ENCODE data around the gene ACSM2B.
"Not testable (repeated sequence)": the region's sequence is repeated elsewhere in the genome, so short reads cannot be mapped to it uniquely, and the experiment has no call there.

The ACSM2B gene

DNA sequence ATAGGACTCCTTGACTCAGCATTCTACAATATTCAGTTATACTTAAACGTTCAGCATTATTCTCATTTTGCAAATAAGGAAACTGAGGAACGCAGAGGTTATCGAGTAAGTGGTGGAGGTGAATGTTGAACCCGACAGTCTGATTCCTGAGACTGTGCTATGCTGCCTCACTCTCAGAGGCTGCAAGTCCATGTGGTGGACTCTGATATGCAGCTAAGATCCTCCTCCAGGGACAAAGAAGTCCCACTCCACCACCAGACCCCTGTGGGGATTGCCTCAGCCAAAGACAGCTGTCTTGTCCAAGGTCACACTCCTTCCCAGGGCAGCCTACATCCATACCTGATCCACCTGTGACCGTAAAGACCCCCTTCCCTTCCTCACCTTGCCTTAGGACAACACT is 37.5 kb downstream of the ACSM2B start:
- H3K27ac ChIP-seq (ENCODE audit: low read length), result no peak overlapping the region
- no peaks in the 10 kb centered on the region for H3K27me3 ChIP-seq (ENCODE audit: low read depth, low read length)
- no peaks in the 10 kb centered on the region for H3K9me3 ChIP-seq (ENCODE audit: insufficient read depth, low read length)
- H3K4me3 ChIP-seq (ENCODE audit: low read length), result no peak overlapping the region
- H3K4me2 ChIP-seq (ENCODE audit: low read length), result no peak overlapping the region
- H3K4me1 ChIP-seq (ENCODE audit: low read length), result no peaks in the 10 kb centered on the region
- H3K36me3 ChIP-seq (replicated peaks; ENCODE audit: low read depth, low read length), result no peaks in the 10 kb centered on the region
- no peak overlapping the region for H3K9ac ChIP-seq (ENCODE audit: low read length)
- no peak overlapping the region for H2AFZ ChIP-seq (ENCODE audit: low read depth, low read length)
- H3K79me2 ChIP-seq (ENCODE audit: low read length), result no peaks in the 10 kb centered on the region
- no peak for TF ChIP-seq EZH2phosphoT487 (IDR thresholded peaks at IDR 0.05; ENCODE audit: low read depth)
- TF ChIP-seq, protein P1, sequence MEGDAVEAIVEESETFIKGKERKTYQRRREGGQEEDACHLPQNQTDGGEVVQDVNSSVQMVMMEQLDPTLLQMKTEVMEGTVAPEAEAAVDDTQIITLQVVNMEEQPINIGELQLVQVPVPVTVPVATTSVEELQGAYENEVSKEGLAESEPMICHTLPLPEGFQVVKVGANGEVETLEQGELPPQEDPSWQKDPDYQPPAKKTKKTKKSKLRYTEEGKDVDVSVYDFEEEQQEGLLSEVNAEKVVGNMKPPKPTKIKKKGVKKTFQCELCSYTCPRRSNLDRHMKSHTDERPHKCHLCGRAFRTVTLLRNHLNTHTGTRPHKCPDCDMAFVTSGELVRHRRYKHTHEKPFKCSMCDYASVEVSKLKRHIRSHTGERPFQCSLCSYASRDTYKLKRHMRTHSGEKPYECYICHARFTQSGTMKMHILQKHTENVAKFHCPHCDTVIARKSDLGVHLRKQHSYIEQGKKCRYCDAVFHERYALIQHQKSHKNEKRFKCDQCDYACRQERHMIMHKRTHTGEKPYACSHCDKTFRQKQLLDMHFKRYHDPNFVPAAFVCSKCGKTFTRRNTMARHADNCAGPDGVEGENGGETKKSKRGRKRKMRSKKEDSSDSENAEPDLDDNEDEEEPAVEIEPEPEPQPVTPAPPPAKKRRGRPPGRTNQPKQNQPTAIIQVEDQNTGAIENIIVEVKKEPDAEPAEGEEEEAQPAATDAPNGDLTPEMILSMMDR (IDR thresholded peaks at IDR 0.05; ENCODE audit: low read depth, low read length), result no peak
- H4K20me1 ChIP-seq (ENCODE audit: insufficient read depth, low read length), result no peaks in the 10 kb centered on the region

- TF ChIP-seq, protein P1 (IDR thresholded peaks at IDR 0.05; ENCODE audit: low read depth, low read length), result no peak
- no peak for TF ChIP-seq EZH2phosphoT487 (IDR thresholded peaks at IDR 0.05; ENCODE audit: low read depth)
- Histone ChIP-seq H4K20me1 (ENCODE audit: insufficient read depth, low read length) (no peaks in the 10 kb centered on the region), H3K27ac (ENCODE audit: low read length) (no peak overlapping the region), H3K27me3 (ENCODE audit: low read depth, low read length) (no peaks in the 10 kb centered on the region), H3K9ac (ENCODE audit: low read length) (no peak overlapping the region), H3K4me1 (ENCODE audit: low read length) (no peaks in the 10 kb centered on the region), H3K4me2 (ENCODE audit: low read length) (no peak overlapping the region), H3K9me3 (ENCODE audit: insufficient read depth, low read length) (no peaks in the 10 kb centered on the region), H2AFZ (ENCODE audit: low read depth, low read length) (no peak overlapping the region), H3K79me2 (ENCODE audit: low read length) (no peaks in the 10 kb centered on the region), H3K4me3 (ENCODE audit: low read length) (no peak overlapping the region), H3K36me3 (replicated peaks; ENCODE audit: low read depth, low read length) (no peaks in the 10 kb centered on the region)
Observed at GRCh38 chr16:20538181-20538580, 38.0 kb downstream of the ACSM2B start.

DNA sequence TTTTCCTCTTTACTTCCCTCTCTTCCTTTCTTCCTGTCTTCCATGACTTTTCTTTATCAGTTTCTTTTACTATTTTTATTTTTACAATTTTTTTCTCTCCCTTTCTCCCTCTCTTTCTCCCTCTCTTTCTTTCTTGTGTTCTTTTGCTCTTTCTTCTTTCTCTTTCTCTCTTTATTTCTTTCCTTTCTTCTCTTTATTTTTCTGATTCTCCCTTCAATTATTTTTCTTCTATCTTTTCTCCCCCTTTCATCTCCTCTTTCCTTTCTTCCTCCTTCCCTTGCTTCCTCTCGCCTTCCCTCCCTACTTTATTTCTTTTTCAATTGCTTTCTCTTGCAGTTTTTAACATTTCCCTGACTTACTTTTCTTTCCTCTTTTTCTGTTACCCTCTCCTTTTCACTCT is 39.5 kb downstream of the ACSM2B start:
- not testable (repeated sequence) for H3K79me2 ChIP-seq (ENCODE audit: low read length); H3K4me1 ChIP-seq (ENCODE audit: low read length); H3K9me3 ChIP-seq (ENCODE audit: insufficient read depth, low read length); H3K4me3 ChIP-seq (ENCODE audit: low read length); H3K27me3 ChIP-seq (ENCODE audit: low read depth, low read length); H4K20me1 ChIP-seq (ENCODE audit: insufficient read depth, low read length); H3K36me3 ChIP-seq (replicated peaks; ENCODE audit: low read depth, low read length); H3K27ac ChIP-seq (ENCODE audit: low read length); H3K9ac ChIP-seq (ENCODE audit: low read length); H3K4me2 ChIP-seq (ENCODE audit: low read length); H2AFZ ChIP-seq (ENCODE audit: low read depth, low read length)

- H2AFZ ChIP-seq (ENCODE audit: low read depth, low read length); H3K27me3 ChIP-seq (ENCODE audit: low read depth, low read length): not testable (repeated sequence)
Observed at GRCh38 chr16:20532284-20532792, 43.8 kb downstream of the ACSM2B start.

GRCh38 chr16:20531795-20532194 is 44.4 kb downstream of the ACSM2B start:
- H2AFZ ChIP-seq (ENCODE audit: low read depth, low read length); H3K9me3 ChIP-seq (ENCODE audit: insufficient read depth, low read length); H3K4me1 ChIP-seq (ENCODE audit: low read length); H3K79me2 ChIP-seq (ENCODE audit: low read length); H3K4me2 ChIP-seq (ENCODE audit: low read length); H3K27me3 ChIP-seq (ENCODE audit: low read depth, low read length); H4K20me1 ChIP-seq (ENCODE audit: insufficient read depth, low read length); H3K4me3 ChIP-seq (ENCODE audit: low read length); H3K9ac ChIP-seq (ENCODE audit: low read length); H3K36me3 ChIP-seq (replicated peaks; ENCODE audit: low read depth, low read length); H3K27ac ChIP-seq (ENCODE audit: low read length): not testable (repeated sequence)

More at GRCh38 chr16:20532284-20532792, 43.8 kb downstream of the ACSM2B start:
- H4K20me1 ChIP-seq (ENCODE audit: insufficient read depth, low read length); H3K4me3 ChIP-seq (ENCODE audit: low read length); H3K79me2 ChIP-seq (ENCODE audit: low read length); H3K4me2 ChIP-seq (ENCODE audit: low read length); H3K27ac ChIP-seq (ENCODE audit: low read length); H3K9ac ChIP-seq (ENCODE audit: low read length); H3K36me3 ChIP-seq (replicated peaks; ENCODE audit: low read depth, low read length); H3K9me3 ChIP-seq (ENCODE audit: insufficient read depth, low read length); H3K4me1 ChIP-seq (ENCODE audit: low read length): not testable (repeated sequence)
